Sigmoid colon (tissue), 7 donors: ENCODE data around the gene ZNF564. TPM values are rescaled to one million over a fixed set of nuclear protein-coding genes. Genes with fewer than 3 reads are reported as not detected.

Experiments
- DNase-seq: peaks from one replicate; pipeline ENCODE4 v3.0.0-alpha.2; 2019
- H3K27ac ChIP-seq, 4 donors: fragments of 200-600 bp; sonication (generic); one replicate each; pipeline ENCODE4 v1.5.1; 2016 to 2019; ENCODE audit warnings: mild to moderate bottlenecking in 1 of 4
- H3K27me3 ChIP-seq, 3 donors: fragments of 200-600 bp; sonication (generic); one replicate each; pipeline ENCODE4 v1.5.1; 2019; ENCODE audit warnings: mild to moderate bottlenecking in 1 of 3
- H3K36me3 ChIP-seq, 4 donors: fragments of 200-600 bp; sonication (generic); one replicate each; pipeline ENCODE4 v1.5.1; 2016 to 2019
- H3K4me1 ChIP-seq, 4 donors: fragments of 200-600 bp; sonication (generic); one replicate each; pipeline ENCODE4 v1.5.1; 2017 to 2019
- H3K4me3 ChIP-seq, 4 donors: fragments of 200-600 bp; sonication (generic); one replicate each; pipeline ENCODE4 v1.5.1; 2017 to 2019; ENCODE audit warnings: mild to moderate bottlenecking in 2 of 4, moderate library complexity in 1 of 4
- H3K9me3 ChIP-seq, 4 donors: fragments of 200-600 bp in 3 of 4; sonication (generic) in 3 of 4; one replicate each; pipeline versions ENCODE4 v1.5.1 to v1.6.1; 2013 to 2019
- EP300 ChIP-seq, 4 donors: sonication (generic); formaldehyde crosslinking; IDR thresholded peaks; one replicate each; pipeline ENCODE4 v1.6.1; 2017; ENCODE audit warnings: antibody characterized with exemption in 4 of 4
- POLR2A ChIP-seq, 2 donors: fragments of 450-650 bp; IDR thresholded peaks; one replicate each; pipeline ENCODE4 v1.6.1; 2016; ENCODE audit warnings: antibody characterized with exemption in 2 of 2, mild to moderate bottlenecking in 2 of 2, moderate library complexity in 2 of 2
- POLR2AphosphoS5 ChIP-seq, 4 donors: sonication (generic); formaldehyde crosslinking; IDR thresholded peaks; one replicate each; pipeline ENCODE4 v1.6.1; 2017; ENCODE audit warnings: antibody characterized with exemption in 4 of 4
- WGBS, 2 donors: extraction: QIAGEN DNeasy Blood & Tissue Kit; methylation state at CpG; one replicate each; pipeline ENCODE4 v1.1.7; 2013; 5-methylcytosine and 5-hydroxymethylcytosine counted together
- intact Hi-C: fragments of 100-400 bp; cut with DNase I; formaldehyde crosslinking; loops from one replicate; pipeline ENCODE4 v1.15.1; 2023
- polyA plus RNA-seq, 3 donors: library from polyadenylated mRNA; stranded (reverse); fragments of 200-250 nt; gene quantifications; one replicate each; pipeline ENCODE4 v1.2.3, GENCODE V29; 2013
- total RNA-seq, 4 donors: library from RNA; depleted of rRNA; stranded (reverse); fragments of >200 nt; gene quantifications; one replicate each; pipeline ENCODE4 v1.1.0, GENCODE V29; 2016
- TF ChIP-seq, protein P1 (sequence below), 4 experiments: fragments of 450-650 bp in 3 of 4; fragments of 200-600 bp in 1 of 4; IDR thresholded peaks; one replicate each; pipeline ENCODE4 v1.5.1; 2016 to 2019; ENCODE audit warnings: antibody characterized with exemption in 4 of 4, mild to moderate bottlenecking in 3 of 4, moderate library complexity in 2 of 4
- donor health status: healthy with polysubstance abuse.
- donor health status: Bipolar disorder and iron deficiency.
- donor health status: healthy.

ZNF564 gene
- total and polyA plus RNA-seq, 7 donors, result 7.4 to 17.8 (median 11.7) TPM

DNA sequence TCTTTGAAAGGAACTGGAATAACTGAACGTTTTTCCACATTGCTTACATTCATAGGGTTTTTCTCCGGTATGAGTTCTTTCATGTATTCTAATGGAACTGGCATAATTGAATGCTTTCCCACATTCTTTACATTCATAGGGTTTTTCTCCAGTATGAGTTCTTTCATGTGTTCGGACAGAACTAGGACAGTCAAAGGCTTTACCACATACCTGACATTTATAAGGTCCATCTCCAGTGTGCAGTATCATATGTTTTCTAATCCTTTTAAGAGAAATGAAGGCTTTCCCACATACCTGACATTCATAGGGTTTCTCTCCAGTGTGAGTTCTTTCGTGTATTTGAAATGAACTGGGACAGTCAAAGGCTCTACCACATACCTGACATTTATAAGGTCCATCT lies 24.7 kb downstream of the ZNF564 start:
- H3K27me3 ChIP-seq, result no peaks in the 10 kb centered on the region
- TF ChIP-seq, protein P1, sequence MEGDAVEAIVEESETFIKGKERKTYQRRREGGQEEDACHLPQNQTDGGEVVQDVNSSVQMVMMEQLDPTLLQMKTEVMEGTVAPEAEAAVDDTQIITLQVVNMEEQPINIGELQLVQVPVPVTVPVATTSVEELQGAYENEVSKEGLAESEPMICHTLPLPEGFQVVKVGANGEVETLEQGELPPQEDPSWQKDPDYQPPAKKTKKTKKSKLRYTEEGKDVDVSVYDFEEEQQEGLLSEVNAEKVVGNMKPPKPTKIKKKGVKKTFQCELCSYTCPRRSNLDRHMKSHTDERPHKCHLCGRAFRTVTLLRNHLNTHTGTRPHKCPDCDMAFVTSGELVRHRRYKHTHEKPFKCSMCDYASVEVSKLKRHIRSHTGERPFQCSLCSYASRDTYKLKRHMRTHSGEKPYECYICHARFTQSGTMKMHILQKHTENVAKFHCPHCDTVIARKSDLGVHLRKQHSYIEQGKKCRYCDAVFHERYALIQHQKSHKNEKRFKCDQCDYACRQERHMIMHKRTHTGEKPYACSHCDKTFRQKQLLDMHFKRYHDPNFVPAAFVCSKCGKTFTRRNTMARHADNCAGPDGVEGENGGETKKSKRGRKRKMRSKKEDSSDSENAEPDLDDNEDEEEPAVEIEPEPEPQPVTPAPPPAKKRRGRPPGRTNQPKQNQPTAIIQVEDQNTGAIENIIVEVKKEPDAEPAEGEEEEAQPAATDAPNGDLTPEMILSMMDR (IDR thresholded peaks at IDR 0.05), result no peak
- no peak for TF ChIP-seq POLR2A (IDR thresholded peaks at IDR 0.05)
- TF ChIP-seq EP300 (IDR thresholded peaks at IDR 0.05), result no peak
- TF ChIP-seq POLR2AphosphoS5 (IDR thresholded peaks at IDR 0.05), result no peak
- H3K9me3 ChIP-seq, result peaks cover 67 to 87% (median 71%) of the 10 kb centered on the region in 4 donors
- DNase-seq, result no peak
- peaks cover 28 to 71% (median 46%) of the 10 kb centered on the region in 4 donors for H3K36me3 ChIP-seq
- WGBS, 2 donors, result 95 to 97% methylated on average over 4 of the region's 4 CpGs
- intact Hi-C loops, result no loop called here
- H3K4me3 ChIP-seq, result no peak overlapping the region
- no peak overlapping the region for H3K27ac ChIP-seq
- H3K4me1 ChIP-seq, result no peaks in the 10 kb centered on the region

DNA sequence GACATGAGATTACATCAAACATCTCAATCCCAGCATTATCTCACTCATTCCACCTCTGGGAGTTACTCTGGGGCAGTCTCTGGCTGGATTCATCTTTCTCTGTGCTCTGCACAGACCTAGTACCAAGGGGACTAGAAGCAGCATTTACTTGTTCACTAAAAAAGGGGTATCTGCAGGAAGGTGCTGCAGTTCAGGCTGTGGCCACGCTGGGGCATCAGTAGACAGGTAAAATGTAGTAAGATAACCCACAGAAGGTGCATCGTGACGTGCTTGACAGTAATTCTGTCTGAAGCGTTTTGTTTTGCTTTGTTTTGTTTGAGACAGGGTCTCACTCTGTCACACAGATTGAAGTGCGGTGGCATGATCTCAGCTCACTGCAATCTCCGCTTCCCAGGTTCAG lies 29.3 kb downstream of the ZNF564 start:
- Histone ChIP-seq H3K27ac (no peak overlapping the region), H3K27me3 (no peaks in the 10 kb centered on the region), H3K4me1 (no peaks in the 10 kb centered on the region), H3K4me3 (no peak overlapping the region), H3K36me3 (peaks cover 14 to 33% (median 22%) of the 10 kb centered on the region in 4 donors), H3K9me3 (peaks cover 34 to 66% (median 37%) of the 10 kb centered on the region in 4 donors)
- 77 to 81% methylated on average over 6 of the region's 6 CpGs for WGBS, 2 donors
- no peak for DNase-seq
- TF ChIP-seq POLR2A (IDR thresholded peaks at IDR 0.05) (no peak), EP300 (IDR thresholded peaks at IDR 0.05) (no peak), POLR2AphosphoS5 (IDR thresholded peaks at IDR 0.05) (no peak)
- TF ChIP-seq, protein P1 (IDR thresholded peaks at IDR 0.05), result no peak
- intact Hi-C loops, result no loop called here

DNA sequence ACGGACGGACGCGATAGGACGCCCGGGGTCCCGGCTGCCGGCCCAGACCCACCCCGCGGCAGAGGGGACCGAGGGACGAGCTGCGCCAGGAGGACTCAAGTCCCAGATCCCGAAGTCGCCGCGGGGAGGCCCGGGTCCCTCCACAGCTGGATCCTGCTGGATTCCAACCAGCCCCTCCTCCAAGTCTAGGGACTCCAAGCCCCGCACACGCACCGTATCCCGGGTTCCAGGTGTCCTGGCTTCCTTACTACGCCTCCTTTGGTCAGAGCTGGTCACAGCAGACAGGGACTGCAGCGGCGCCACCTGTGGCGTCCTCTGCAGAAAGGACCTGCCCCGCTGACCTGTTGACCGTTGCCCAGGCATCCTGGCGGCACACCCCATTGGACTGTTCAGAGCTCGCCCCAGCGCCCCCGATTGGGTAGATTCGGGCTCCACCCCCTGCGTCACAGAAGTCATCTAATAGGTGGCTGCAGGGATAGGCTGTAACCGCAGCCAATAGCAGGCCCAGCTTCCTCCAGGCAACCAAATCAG lies 37.7 kb downstream of the ZNF564 start:
- WGBS, 2 donors, result 22 to 50% methylated on average over 35 of the region's 35 CpGs
- DNase-seq, result no peak
- H3K9me3 ChIP-seq, result peaks cover 0 to 18% (median 1%) of the 10 kb centered on the region in 4 donors
- no peak overlapping the region for H3K27ac ChIP-seq
- no peaks in the 10 kb centered on the region for H3K27me3 ChIP-seq
- H3K36me3 ChIP-seq, result peaks cover 0 to 5% (median 0%) of the 10 kb centered on the region in 4 donors
- H3K4me3 ChIP-seq, result peak overlapping the region in 3 of 4 donors; percentile 30 to 43 (median 40)
- TF ChIP-seq POLR2A (IDR thresholded peaks at IDR 0.05) (no peak), POLR2AphosphoS5 (IDR thresholded peaks at IDR 0.05) (no peak)
- TF ChIP-seq, protein P1 (IDR thresholded peaks at IDR 0.05), result no peak
- peaks cover 0 to 10% (median 4%) of the 10 kb centered on the region in 4 donors for H3K4me1 ChIP-seq
- intact Hi-C loops, result no loop called here

DNA sequence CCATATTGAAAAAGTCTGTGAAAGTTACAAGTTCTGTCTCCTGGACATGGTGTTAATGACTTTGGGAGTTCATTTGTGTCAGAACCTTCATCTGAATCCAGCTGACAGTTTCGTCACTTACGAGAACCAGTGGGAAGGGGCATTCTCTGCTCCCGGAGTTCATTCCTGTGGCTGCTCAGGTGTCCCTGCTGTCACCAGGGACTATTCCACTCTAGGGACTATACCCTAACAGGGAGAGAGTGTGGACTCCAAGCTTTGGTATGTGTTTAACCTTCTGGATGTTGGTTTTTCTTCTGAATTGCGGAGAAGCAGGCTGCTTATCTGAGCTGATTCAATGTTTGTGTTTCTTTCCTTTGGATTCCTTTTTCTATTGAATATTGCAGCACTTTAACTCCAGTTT lies 54.2 kb downstream of the ZNF564 start:
- Histone ChIP-seq H3K4me1 (peaks cover 0 to 15% (median 7%) of the 10 kb centered on the region in 4 donors), H3K36me3 (no peaks in the 10 kb centered on the region), H3K27me3 (no peaks in the 10 kb centered on the region), H3K4me3 (no peak overlapping the region), H3K27ac (no peak overlapping the region), H3K9me3 (no peaks in the 10 kb centered on the region)
- 95% methylated on average over 4 of the region's 4 CpGs for WGBS, 2 donors
- intact Hi-C loops, result loop anchor here (5.0 kb wide), 1 partner anchor 55 kb away; the partner anchor contains the start of gene ZNF443
- no peak for TF ChIP-seq EP300 (IDR thresholded peaks at IDR 0.05)
- TF ChIP-seq, protein P1 (IDR thresholded peaks at IDR 0.05), result no peak
- TF ChIP-seq POLR2A (IDR thresholded peaks at IDR 0.05), result no peak
- no peak for TF ChIP-seq POLR2AphosphoS5 (IDR thresholded peaks at IDR 0.05)
- DNase-seq, result no peak

DNA sequence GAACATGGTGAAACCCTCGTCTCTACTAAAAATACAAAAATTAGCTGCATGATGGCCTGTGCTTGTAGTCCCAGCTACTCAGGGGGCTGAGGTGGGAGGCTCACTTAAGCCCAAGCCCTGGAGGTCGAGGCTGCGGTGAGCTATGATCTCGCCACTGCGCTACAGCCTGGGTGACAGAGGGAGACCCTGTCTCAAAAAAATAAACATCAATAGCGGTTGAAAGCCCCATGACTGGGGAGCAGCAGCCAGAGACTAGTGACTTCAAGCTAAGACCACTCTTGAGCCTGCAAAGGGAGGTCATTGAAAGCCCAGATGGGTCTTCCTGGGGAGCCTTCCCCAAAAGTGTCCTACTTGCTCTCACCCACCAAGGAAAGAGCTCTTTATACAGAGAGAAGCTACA lies 54.8 kb downstream of the ZNF564 start:
- DNase-seq, result no peak
- 90% methylated on average over 6 of the region's 6 CpGs for WGBS, 2 donors
- TF ChIP-seq, protein P1 (IDR thresholded peaks at IDR 0.05), result no peak
- TF ChIP-seq EP300 (IDR thresholded peaks at IDR 0.05) (no peak), POLR2AphosphoS5 (IDR thresholded peaks at IDR 0.05) (no peak), POLR2A (IDR thresholded peaks at IDR 0.05) (no peak)
- Histone ChIP-seq H3K4me1 (peaks cover 0 to 15% (median 7%) of the 10 kb centered on the region in 4 donors), H3K4me3 (no peak overlapping the region), H3K9me3 (no peaks in the 10 kb centered on the region), H3K27ac (no peak overlapping the region), H3K27me3 (no peaks in the 10 kb centered on the region), H3K36me3 (no peaks in the 10 kb centered on the region)
- intact Hi-C loops, result loop anchor here (5.0 kb wide), 1 partner anchor 54 kb away; the partner anchor contains the start of gene ZNF443
